Kidney (tissue), 14 donors: ENCODE data around the gene PDC. TPM values are rescaled to one million over a fixed set of nuclear protein-coding genes. Genes with fewer than 3 reads are reported as not detected.
"Not testable (repeated sequence)": the region's sequence is repeated elsewhere in the genome, so short reads cannot be mapped to it uniquely, and the experiment has no call there.

Source experiments
- DNase-seq, 5 donors: peaks; one replicate each; pipeline ENCODE4 v3.0.0-alpha.2; 2013 to 2020
- FAIRE-seq: peaks from 2 replicates; lab custom pipeline; 2012; peaks lifted over from hg19 to GRCh38; lab: Jason Lieb, UNC
- H3K27ac ChIP-seq, 2 donors: one replicate each; pipeline ENCODE4 v1.7.0; 2013; ENCODE audit warnings: low read depth in 2 of 2, low read length in 2 of 2, inconsistent platforms in 1 of 2
- H3K27me3 ChIP-seq: one replicate; pipeline ENCODE4 v1.7.1; 2013; ENCODE audit warnings: low read length, inconsistent platforms; ENCODE audit not compliant: control insufficient read depth, insufficient read depth
- H3K36me3 ChIP-seq, 3 donors: one replicate each; pipeline versions ENCODE4 v1.7.0 to v1.7.1; 2013; ENCODE audit warnings: low read length in 3 of 3, control low read depth in 1 of 3, inconsistent platforms in 1 of 3; ENCODE audit not compliant: insufficient read depth in 3 of 3, control insufficient read depth in 2 of 3
- H3K4me1 ChIP-seq, 3 donors: one replicate each; pipeline versions ENCODE4 v1.7.0 to v1.7.1; 2013; ENCODE audit warnings: low read length in 3 of 3, inconsistent platforms in 1 of 3, low read depth in 1 of 3; ENCODE audit not compliant: control insufficient read depth in 2 of 3, insufficient read depth in 2 of 3
- H3K4me3 ChIP-seq, 3 donors: one replicate each; pipeline versions ENCODE4 v1.7.0 to v1.8.1; 2013; ENCODE audit warnings: low read length in 3 of 3, control low read depth in 1 of 3, inconsistent platforms in 1 of 3
- H3K9ac ChIP-seq, 3 donors: one replicate each; pipeline versions ENCODE4 v1.7.0 to v1.7.1; 2013; ENCODE audit warnings: low read length in 3 of 3, control low read depth in 1 of 3, inconsistent platforms in 1 of 3
- H3K9me3 ChIP-seq, 3 donors: one replicate each; pipeline versions ENCODE4 v1.7.0 to v1.7.1; 2013; ENCODE audit warnings: low read length in 3 of 3, control low read depth in 1 of 3, inconsistent platforms in 1 of 3; ENCODE audit not compliant: control insufficient read depth in 2 of 3, insufficient read depth in 1 of 3
- intact Hi-C: fragments of 100-400 bp; cut with DNase I; formaldehyde crosslinking; loops from one replicate; pipeline ENCODE4 v1.11.1; 2022
- polyA plus RNA-seq: library from polyadenylated mRNA; stranded (reverse); fragments of 350-450 nt; fragmentation: Illumina TruSeq; extraction: RNeasy Lipid Tissue Mini Kit (QIAGEN cat#74804); gene quantifications from one replicate; pipeline ENCODE4 v1.2.3, GENCODE V29; 2014; ENCODE audit warnings: low read depth, low replicate concordance; ENCODE audit not compliant: insufficient read depth
- total RNA-seq: library from RNA; stranded (reverse); fragmentation: NEBNext Ultra II Directional; extraction: Animal tissue kit (Norgen Biotek cat#: 25700); gene quantifications from one replicate; pipeline ENCODE4 v1.2.1, GENCODE V29; 2021
- TF ChIP-seq, protein P1 (sequence below): IDR thresholded peaks from 3 replicates; pipeline ENCODE4 v1.5.1; 2012; ENCODE audit warnings: mild to moderate bottlenecking, moderate library complexity, borderline replicate concordance; ENCODE audit not compliant: insufficient read depth; ENCODE audit errors: extremely low read depth
- donor health status: control.
- donor health status: control.
- donor health status: control.
- donor health status: control.
- donor health status: control.
- donor health status: DM: yes; HTN: yes; CAD: no.
- donor health status: Normal renal cell carcinoma (clear cell type).

PDC gene
- total and polyA plus RNA-seq, 2 donors from 2014 or later, result not detected

- Histone ChIP-seq H3K9me3 (no peaks in the 10 kb centered on the region), H3K27ac (no peak overlapping the region), H3K4me3 (no peak overlapping the region), H3K36me3 (peaks cover 2 to 17% (median 8%) of the 10 kb centered on the region in 3 donors), H3K27me3 (no peaks in the 10 kb centered on the region), H3K4me1 (no peaks in the 10 kb centered on the region), H3K9ac (no peak overlapping the region)
- no peak for DNase-seq
- TF ChIP-seq, protein P1, sequence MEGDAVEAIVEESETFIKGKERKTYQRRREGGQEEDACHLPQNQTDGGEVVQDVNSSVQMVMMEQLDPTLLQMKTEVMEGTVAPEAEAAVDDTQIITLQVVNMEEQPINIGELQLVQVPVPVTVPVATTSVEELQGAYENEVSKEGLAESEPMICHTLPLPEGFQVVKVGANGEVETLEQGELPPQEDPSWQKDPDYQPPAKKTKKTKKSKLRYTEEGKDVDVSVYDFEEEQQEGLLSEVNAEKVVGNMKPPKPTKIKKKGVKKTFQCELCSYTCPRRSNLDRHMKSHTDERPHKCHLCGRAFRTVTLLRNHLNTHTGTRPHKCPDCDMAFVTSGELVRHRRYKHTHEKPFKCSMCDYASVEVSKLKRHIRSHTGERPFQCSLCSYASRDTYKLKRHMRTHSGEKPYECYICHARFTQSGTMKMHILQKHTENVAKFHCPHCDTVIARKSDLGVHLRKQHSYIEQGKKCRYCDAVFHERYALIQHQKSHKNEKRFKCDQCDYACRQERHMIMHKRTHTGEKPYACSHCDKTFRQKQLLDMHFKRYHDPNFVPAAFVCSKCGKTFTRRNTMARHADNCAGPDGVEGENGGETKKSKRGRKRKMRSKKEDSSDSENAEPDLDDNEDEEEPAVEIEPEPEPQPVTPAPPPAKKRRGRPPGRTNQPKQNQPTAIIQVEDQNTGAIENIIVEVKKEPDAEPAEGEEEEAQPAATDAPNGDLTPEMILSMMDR, result no peak
- intact Hi-C loops, result no loop called here
- FAIRE-seq, result no peak
Measured at GRCh38 chr1:186403632-186404031, 57.3 kb downstream of the PDC start.

GRCh38 chr1:186401446-186401845 is 59.5 kb downstream of the PDC start:
- DNase-seq, intact Hi-C loops, H3K4me3 ChIP-seq, FAIRE-seq, H3K9me3 ChIP-seq, H3K9ac ChIP-seq, H3K27ac ChIP-seq, H3K36me3 ChIP-seq, H3K4me1 ChIP-seq, H3K27me3 ChIP-seq: not testable (repeated sequence)

Other genes with a start within 250 kb of the PDC start
- 0.09 TPM for gene PRG4, start 164.8 kb downstream of the PDC start, total RNA-seq
- not detected for gene PRG4, start 164.8 kb downstream of the PDC start, polyA plus RNA-seq
- gene TPR, start 85.9 kb downstream of the PDC start, total RNA-seq, result 89.9 TPM
- gene TPR, start 85.9 kb downstream of the PDC start, polyA plus RNA-seq, result 27.4 TPM
- gene ODR4, start 85.3 kb downstream of the PDC start, total RNA-seq, result 23.3 TPM
- gene ODR4, start 85.3 kb downstream of the PDC start, polyA plus RNA-seq, result 11.3 TPM
- 2.7 TPM for gene PTGS2, start 219.3 kb upstream of the PDC start, total RNA-seq
- gene PTGS2, start 219.3 kb upstream of the PDC start, polyA plus RNA-seq, result 1.5 TPM